Limb (tissue), 2 donors: ENCODE results near the gene TFPI2.
"Not testable (repeated sequence)": the region's sequence is repeated elsewhere in the genome, so short reads cannot be mapped to it uniquely, and the experiment has no call there.

Experiments
- DNase-seq, 2 donors: peaks; one replicate each; pipeline ENCODE4 v3.0.0-alpha.2; 2016; ENCODE audit errors: extremely low spot score in 2 of 2

The TFPI2 gene

GRCh38 chr7:93890464-93891068, at the start of gene TFPI2:
TFPI2 (minus strand) TSS chr7:93890753; CDS start chr7:93890678, 75 bp downstream.
- peak; percentile 30 to 56 for DNase-seq

- no peak for DNase-seq
Measured at GRCh38 chr7:93938293-93938692, 47.7 kb upstream of the TFPI2 start.

- DNase-seq = no peak
Measured at GRCh38 chr7:93937818-93938217, 47.3 kb upstream of the TFPI2 start.

GRCh38 chr7:93935102-93935501, 44.5 kb upstream of the TFPI2 start:
- no peak for DNase-seq

- no peak for DNase-seq
Measured at GRCh38 chr7:93933156-93933555, 42.6 kb upstream of the TFPI2 start.

GRCh38 chr7:93931655-93932054, 41.1 kb upstream of the TFPI2 start:
- no peak for DNase-seq

- DNase-seq = no peak
Measured at GRCh38 chr7:93927585-93927984, 37.0 kb upstream of the TFPI2 start.

- DNase-seq = no peak
Measured at GRCh38 chr7:93926800-93927199, 36.2 kb upstream of the TFPI2 start.

- DNase-seq = no peak
Measured at GRCh38 chr7:93923942-93924341, 33.4 kb upstream of the TFPI2 start.

GRCh38 chr7:93923296-93923695, 32.7 kb upstream of the TFPI2 start:
- DNase-seq = peak in 1 of 2 donors; percentile 54

GRCh38 chr7:93921607-93922566, 31.3 kb upstream of the TFPI2 start, which contains the start of gene GNG11:
GNG11 (plus strand) TSS chr7:93921735; CDS start chr7:93922138, 403 bp downstream.
- peak; percentile 67 to 84 for DNase-seq

GRCh38 chr7:93921186-93921585, 30.6 kb upstream of the TFPI2 start:
- no peak for DNase-seq

- DNase-seq = no peak
Measured at GRCh38 chr7:93920496-93921182, 30.1 kb upstream of the TFPI2 start.

GRCh38 chr7:93916315-93916714, 25.8 kb upstream of the TFPI2 start:
- DNase-seq = not testable (repeated sequence)

- not testable (repeated sequence) for DNase-seq
Measured at GRCh38 chr7:93915888-93916287, 25.3 kb upstream of the TFPI2 start.

- DNase-seq = not testable (repeated sequence)
Measured at GRCh38 chr7:93915206-93915842, 24.8 kb upstream of the TFPI2 start.

GRCh38 chr7:93914581-93915066, 24.1 kb upstream of the TFPI2 start:
- no peak for DNase-seq

GRCh38 chr7:93913197-93913596, 22.6 kb upstream of the TFPI2 start:
- no peak for DNase-seq

GRCh38 chr7:93911661-93912060, 21.1 kb upstream of the TFPI2 start:
- DNase-seq = not testable (repeated sequence)

GRCh38 chr7:93911242-93911641, 20.7 kb upstream of the TFPI2 start:
- not testable (repeated sequence) for DNase-seq
